Omental fat pad (tissue), 4 donors: ENCODE measurements around the gene SDC4. TPM values are rescaled to one million over a fixed set of nuclear protein-coding genes. Genes with fewer than 3 reads are reported as not detected.

Source experiments
- ATAC-seq: fragments of 150-250 bp; one replicate; pipeline ENCODE4 v1.9.1; 2016; ENCODE audit warnings: mild to moderate bottlenecking, moderate library complexity; ENCODE audit not compliant: low FRiP score
- DNase-seq: peaks from one replicate; pipeline ENCODE4 v3.0.0-alpha.2; 2019; ENCODE audit warnings: low spot score
- total RNA-seq, 4 donors: library from RNA; depleted of rRNA; stranded (reverse); fragments of >200 nt; gene quantifications; one replicate each; pipeline ENCODE4 v1.1.0, GENCODE V29; 2016
- TF ChIP-seq, protein P1 (sequence below), 3 donors: fragments of 450-650 bp; IDR thresholded peaks; one replicate each; pipeline ENCODE4 v1.5.1; 2016 to 2017; ENCODE audit warnings: antibody characterized with exemption in 3 of 3, mild to moderate bottlenecking in 3 of 3, moderate library complexity in 2 of 3

The SDC4 gene
- total RNA-seq, 4 donors from 2014 or later: 31.4 to 279 (median 103) TPM

DNA sequence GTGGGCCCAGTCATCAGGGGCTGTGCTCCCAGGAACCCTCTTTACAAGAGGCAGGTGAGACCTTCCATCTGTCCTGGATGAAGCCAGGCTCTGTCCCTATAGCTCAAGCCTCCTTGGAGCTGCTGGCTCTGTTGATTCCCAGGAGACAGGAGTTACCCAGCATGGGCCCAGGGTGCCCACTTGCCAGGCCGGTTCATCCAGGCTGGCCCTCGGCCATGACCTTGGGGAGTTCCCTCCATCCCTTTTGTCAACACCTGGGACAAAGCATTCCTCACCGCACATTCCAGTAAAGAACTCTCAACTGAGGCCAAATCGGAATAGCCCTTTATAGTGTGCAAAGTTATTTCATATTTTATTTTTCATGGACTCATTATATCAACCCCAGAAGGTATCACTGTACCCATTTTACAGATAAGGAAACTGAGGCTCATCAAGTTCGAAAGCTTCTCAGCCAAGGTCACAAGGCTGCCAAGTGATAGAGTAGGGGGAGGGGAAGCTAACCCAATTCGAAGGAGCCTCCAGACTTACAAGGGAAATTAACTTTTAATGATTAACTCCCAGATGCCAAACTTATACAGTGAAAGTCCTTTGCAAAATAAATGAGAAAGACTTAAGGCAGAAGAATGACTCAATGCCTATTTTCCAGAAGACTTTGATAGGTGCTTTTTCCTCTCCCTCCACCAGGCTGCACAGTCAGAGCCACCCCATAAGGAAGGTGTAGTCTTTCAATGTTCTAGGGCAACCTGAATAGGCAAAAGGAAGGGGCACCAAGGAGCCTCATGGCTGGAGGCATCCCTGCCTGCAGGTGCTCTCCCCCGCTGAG, 18.5 kb downstream of the SDC4 start:
- ATAC-seq (no peak), DNase-seq (no peak)
- TF ChIP-seq, protein P1, sequence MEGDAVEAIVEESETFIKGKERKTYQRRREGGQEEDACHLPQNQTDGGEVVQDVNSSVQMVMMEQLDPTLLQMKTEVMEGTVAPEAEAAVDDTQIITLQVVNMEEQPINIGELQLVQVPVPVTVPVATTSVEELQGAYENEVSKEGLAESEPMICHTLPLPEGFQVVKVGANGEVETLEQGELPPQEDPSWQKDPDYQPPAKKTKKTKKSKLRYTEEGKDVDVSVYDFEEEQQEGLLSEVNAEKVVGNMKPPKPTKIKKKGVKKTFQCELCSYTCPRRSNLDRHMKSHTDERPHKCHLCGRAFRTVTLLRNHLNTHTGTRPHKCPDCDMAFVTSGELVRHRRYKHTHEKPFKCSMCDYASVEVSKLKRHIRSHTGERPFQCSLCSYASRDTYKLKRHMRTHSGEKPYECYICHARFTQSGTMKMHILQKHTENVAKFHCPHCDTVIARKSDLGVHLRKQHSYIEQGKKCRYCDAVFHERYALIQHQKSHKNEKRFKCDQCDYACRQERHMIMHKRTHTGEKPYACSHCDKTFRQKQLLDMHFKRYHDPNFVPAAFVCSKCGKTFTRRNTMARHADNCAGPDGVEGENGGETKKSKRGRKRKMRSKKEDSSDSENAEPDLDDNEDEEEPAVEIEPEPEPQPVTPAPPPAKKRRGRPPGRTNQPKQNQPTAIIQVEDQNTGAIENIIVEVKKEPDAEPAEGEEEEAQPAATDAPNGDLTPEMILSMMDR (IDR thresholded peaks at IDR 0.05): no peak

DNA sequence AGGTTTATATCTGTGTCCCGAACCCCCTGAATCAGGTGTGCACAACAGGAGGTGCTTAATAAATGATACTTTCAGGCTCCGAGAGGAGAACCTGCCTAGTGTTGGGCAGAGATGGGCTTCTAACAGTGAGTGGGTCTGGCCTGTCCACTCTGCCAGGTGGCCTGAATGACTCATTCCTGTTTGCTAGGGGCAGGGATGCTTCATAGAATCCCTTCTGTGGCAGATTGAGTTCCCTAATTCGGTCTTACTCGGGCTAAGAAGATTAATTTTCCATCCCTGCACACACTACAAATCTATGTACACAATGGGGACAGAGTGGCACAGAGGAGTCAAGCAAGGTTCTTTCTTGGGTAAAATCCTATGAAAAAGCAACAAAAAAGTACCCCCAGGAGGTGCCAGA, 19.8 kb downstream of the SDC4 start:
- TF ChIP-seq, protein P1 (IDR thresholded peaks at IDR 0.05): no peak
- DNase-seq: no peak

DNA sequence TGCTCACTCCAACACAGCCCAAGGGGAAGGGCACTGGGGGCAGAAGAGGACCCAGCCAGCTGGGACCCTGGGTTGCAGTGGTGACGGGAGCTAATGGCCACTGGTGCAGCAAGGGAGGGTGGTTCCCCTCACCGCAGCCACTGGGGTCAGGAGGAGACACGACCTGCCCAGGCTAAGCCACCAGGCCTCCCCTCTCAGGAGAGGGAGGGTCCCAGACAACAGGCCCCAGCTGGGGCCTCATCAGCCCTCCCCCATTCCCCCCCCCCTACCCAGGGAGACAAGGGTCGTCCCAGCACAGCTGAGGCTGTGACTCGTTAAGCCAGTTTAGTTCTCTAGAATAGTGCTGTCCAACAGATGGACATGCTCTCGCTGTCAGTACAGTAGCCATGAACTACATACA, 22.9 kb downstream of the SDC4 start:
- TF ChIP-seq, protein P1 (IDR thresholded peaks at IDR 0.05): no peak
- ATAC-seq (no peak), DNase-seq (no peak)

More for the DNA sequence above, 19.8 kb downstream of the SDC4 start:
- no peak for ATAC-seq

DNA sequence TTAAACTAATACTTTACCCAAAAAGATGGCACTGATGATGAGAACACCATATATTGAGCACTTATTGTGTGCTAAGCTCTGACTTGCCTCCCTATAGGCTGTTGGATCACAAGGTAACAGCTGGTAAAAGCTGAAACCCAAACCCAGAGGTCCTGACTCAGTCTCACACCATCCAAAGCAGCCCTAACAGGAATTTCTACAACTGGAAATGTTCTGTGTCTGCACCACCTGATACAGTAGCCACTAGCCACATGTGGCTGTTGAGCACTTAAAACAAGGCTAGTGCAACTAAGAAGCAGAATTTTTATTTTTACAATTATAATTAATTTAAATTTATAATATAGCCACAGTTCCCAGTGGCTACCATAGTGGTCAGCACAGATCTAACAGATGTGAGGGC, 24.5 kb downstream of the SDC4 start:
- ATAC-seq (no peak), DNase-seq (no peak)
- TF ChIP-seq, protein P1 (IDR thresholded peaks at IDR 0.05): no peak

DNA sequence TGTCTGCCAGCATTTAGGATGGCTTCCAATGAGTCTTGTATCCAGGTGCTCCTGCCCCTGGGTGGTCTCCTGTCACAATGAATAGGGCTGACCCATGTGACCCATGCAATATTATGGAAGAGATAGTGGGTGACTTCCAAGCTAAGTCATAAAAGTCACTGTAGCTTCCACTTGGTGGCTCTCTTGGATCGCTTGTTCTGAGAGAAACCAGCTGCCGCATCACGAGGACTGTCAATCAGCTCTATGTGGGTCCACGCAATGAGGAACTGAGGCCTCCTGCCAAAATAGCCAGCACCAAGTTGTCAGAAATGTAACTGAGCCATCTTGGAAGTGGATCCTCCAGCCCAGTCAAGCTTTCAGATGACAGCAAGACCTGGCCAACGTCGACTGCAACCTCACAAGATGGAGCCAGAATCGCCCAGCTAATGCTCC, 25.3 kb downstream of the SDC4 start:
- no peak for DNase-seq
- TF ChIP-seq, protein P1 (IDR thresholded peaks at IDR 0.05): no peak
- no peak for ATAC-seq

DNA sequence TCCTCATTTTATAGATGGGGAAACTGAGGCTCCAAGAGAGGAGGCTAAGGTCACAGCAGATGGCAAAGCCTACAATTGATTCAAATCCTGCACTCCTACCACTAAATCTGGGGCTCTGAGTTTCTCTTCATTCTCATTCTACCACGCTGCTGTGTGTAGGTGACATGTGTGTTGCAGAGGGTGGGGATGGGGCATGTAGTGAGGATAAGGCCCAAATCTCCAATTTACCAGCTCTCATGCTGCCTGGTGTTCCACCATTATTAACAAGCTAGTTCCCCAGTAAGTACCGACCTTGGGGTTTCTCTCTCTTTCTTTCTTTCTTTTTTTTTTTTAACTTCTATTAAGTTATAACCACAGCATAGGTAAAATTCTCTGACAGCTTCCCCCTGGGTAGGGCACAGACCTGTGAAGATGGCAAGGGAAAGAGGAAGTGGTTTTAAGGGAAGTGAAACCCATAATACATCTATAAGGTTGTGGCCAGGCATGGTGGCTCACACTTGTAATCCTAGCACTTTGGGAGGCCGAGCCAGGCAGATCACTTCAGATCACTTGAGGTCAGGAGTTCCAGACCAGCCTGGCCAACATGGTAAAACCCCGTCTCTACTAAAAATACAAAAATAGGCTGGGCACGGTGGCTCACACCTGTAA, 27.2 kb downstream of the SDC4 start:
- TF ChIP-seq, protein P1 (IDR thresholded peaks at IDR 0.05): no peak
- DNase-seq (no peak), ATAC-seq (no peak)
